ENCODE measurements around the gene CDH23. TPM values are rescaled to one million over a fixed set of nuclear protein-coding genes. Genes with fewer than 3 reads are reported as not detected.

The CDH23 gene
- total and polyA plus RNA-seq, 10 of the 15 experiments (the other 5 are each of a cell fraction or from before 2014, with no cell fraction given) = 0.09 to 0.40 (median 0.15) TPM; not detected in 1

DNA sequence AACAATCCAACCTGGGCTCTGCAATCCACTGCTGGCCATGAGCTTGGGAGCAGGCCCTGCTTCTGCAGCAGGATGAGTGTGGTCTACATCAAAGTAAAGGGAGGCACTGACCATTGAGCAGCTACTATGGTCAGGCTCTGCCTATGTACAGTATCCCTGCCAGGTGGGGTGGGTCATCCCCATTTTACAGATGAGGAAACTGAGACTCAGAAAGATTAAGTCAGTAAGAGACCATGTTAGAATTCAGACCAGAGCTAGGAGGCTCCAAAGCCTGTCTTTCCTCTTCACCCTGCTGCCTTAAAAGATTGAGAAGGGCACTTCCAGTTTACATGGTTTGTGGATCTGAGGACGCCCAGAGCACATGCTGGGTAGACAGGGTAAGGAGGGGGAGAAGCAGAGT is 27.1 kb upstream of the CDH23 start:
- ChIA-PET POLR2A (no interaction called here), CTCF (interaction anchor here (1.2 to 2.3 kb wide), 3 partner anchors 9 to 339 kb away, joined by 3 to 10 read pairs (median 4); no protein-coding TSS in a partner anchor), SMC1A (ENCODE audit: uncharacterized antibody, unreplicated experiment) (interaction anchor here (0.6 to 18.0 kb wide), 4 partner anchors 9 to 339 kb away, joined by 3 to 249 read pairs (median 11); partner anchors contain the start of gene SLC29A3), RAD21 (ENCODE audit: unreplicated experiment) (interaction anchor here (1.9 kb wide), 1 partner anchor 9 kb away, joined by 6 read pairs; no protein-coding TSS in a partner anchor)
- BruUV-seq (replicated peaks) = no TSS peak
- DNase-seq (ENCODE audit: low read depth, low spot score) = no peak
- Histone ChIP-seq H3K4me3 (no peak overlapping the region), H3K4me1 (ENCODE audit: control insufficient read depth, insufficient read depth, low read length) (peaks cover 46% of the 10 kb centered on the region), H2AFZ (ENCODE audit: control insufficient read depth, low read depth, low read length) (no peak overlapping the region), H4K20me1 (ENCODE audit: control insufficient read depth, insufficient read depth) (no peaks in the 10 kb centered on the region), H3K36me3 (ENCODE audit: control insufficient read depth in 2 of 2, insufficient read depth in 2 of 2, low read length in 1 of 2) (no peaks in the 10 kb centered on the region), H3K27ac (ENCODE audit: control insufficient read depth, insufficient read depth) (no peak overlapping the region), H3K4me2 (ENCODE audit: control insufficient read depth, insufficient read depth) (no peak overlapping the region), H3K79me2 (ENCODE audit: control insufficient read depth, insufficient read depth, low read length) (no peaks in the 10 kb centered on the region), H3K9me3 (replicated peaks; ENCODE audit: control insufficient read depth, insufficient read depth, low read length) (no peaks in the 10 kb centered on the region), H3K9ac (ENCODE audit: control insufficient read depth, insufficient read depth, low read length) (no peak overlapping the region), H3K27me3 (replicated peaks in 1 of 2; ENCODE audit: control insufficient read depth in 2 of 2, insufficient read depth in 2 of 2, low read length in 1 of 2) (no peaks in the 10 kb centered on the region)
- WGBS (ENCODE audit: insufficient coverage, insufficient replicate concordance, low lambda C conversion rate, missing lambda C conversion rate) = 36% methylated on average over 1 of the region's 1 CpG
- ATAC-seq = no peak
- no peak for FAIRE-seq
- in situ Hi-C loops (cut with MboI) = no loop called here
- intact Hi-C loops (cut with micrococcal nuclease; ENCODE audit: unreplicated experiment) = no loop called here
- TF ChIP-seq CEBPB (IDR thresholded peaks at IDR 0.05; ENCODE audit: borderline replicate concordance in 1 of 2, low read depth in 2 of 2, low read length in 2 of 2) = no peak
- TF ChIP-seq IRF5 (IDR thresholded peaks at IDR 0.05; ENCODE audit: borderline replicate concordance) = no peak
- TF ChIP-seq NFYB (IDR thresholded peaks at IDR 0.05; ENCODE audit: insufficient read depth, low read depth, low read length) = no peak
- TF ChIP-seq RAD51 (IDR thresholded peaks at IDR 0.05) = no peak
- no peak for TF ChIP-seq EGR1 (IDR thresholded peaks at IDR 0.05; ENCODE audit: borderline replicate concordance in 1 of 2, low read depth in 2 of 2, low read length in 2 of 2)
- no peak for TF ChIP-seq HDAC2 (IDR thresholded peaks at IDR 0.05)
- no peak for TF ChIP-seq WRNIP1 (IDR thresholded peaks at IDR 0.05; ENCODE audit: borderline replicate concordance, low read depth, low read length)
- TF ChIP-seq, protein P1, sequence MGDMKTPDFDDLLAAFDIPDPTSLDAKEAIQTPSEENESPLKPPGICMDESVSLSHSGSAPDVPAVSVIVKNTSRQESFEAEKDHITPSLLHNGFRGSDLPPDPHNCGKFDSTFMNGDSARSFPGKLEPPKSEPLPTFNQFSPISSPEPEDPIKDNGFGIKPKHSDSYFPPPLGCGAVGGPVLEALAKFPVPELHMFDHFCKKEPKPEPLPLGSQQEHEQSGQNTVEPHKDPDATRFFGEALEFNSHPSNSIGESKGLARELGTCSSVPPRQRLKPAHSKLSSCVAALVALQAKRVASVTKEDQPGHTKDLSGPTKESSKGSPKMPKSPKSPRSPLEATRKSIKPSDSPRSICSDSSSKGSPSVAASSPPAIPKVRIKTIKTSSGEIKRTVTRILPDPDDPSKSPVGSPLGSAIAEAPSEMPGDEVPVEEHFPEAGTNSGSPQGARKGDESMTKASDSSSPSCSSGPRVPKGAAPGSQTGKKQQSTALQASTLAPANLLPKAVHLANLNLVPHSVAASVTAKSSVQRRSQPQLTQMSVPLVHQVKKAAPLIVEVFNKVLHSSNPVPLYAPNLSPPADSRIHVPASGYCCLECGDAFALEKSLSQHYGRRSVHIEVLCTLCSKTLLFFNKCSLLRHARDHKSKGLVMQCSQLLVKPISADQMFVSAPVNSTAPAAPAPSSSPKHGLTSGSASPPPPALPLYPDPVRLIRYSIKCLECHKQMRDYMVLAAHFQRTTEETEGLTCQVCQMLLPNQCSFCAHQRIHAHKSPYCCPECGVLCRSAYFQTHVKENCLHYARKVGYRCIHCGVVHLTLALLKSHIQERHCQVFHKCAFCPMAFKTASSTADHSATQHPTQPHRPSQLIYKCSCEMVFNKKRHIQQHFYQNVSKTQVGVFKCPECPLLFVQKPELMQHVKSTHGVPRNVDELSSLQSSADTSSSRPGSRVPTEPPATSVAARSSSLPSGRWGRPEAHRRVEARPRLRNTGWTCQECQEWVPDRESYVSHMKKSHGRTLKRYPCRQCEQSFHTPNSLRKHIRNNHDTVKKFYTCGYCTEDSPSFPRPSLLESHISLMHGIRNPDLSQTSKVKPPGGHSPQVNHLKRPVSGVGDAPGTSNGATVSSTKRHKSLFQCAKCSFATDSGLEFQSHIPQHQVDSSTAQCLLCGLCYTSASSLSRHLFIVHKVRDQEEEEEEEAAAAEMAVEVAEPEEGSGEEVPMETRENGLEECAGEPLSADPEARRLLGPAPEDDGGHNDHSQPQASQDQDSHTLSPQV (IDR thresholded peaks at IDR 0.05) = no peak
- TF ChIP-seq POLR2AphosphoS5 (IDR thresholded peaks at IDR 0.05; ENCODE audit: low read length) = no peak
- no peak for TF ChIP-seq RELA (IDR thresholded peaks at IDR 0.05; ENCODE audit: borderline replicate concordance, partially characterized antibody)
- TF ChIP-seq FOXM1 (IDR thresholded peaks at IDR 0.05; ENCODE audit: low read depth, low read length) = no peak
- no peak for TF ChIP-seq TCF12 (IDR thresholded peaks at IDR 0.05; ENCODE audit: low read depth, low read length)
- no peak for TF ChIP-seq ATF2 (IDR thresholded peaks at IDR 0.05; ENCODE audit: low read length)
- no peak for TF ChIP-seq RB1 (IDR thresholded peaks at IDR 0.05; ENCODE audit: borderline replicate concordance)
- TF ChIP-seq SREBF1 (IDR thresholded peaks at IDR 0.05; ENCODE audit: low read length) = no peak

Measured in GM12878 (cell line).